PC-3 (cell line): Measurements from ENCODE around the gene SH3BP4.

Experiments used
- CTCF ChIP-seq: fragments of 300-600 bp; sonication (generic); conservative IDR thresholded peaks from 2 replicates; pipeline ENCODE4 v1.5.1; 2017; ENCODE audit warnings: antibody characterized with exemption, low read depth, mild to moderate bottlenecking, low read length
- EZH2phosphoT487 ChIP-seq: fragments of 300-600 bp; sonication (generic); IDR thresholded peaks from 2 replicates; pipeline ENCODE4 v1.6.1; 2018; ENCODE audit warnings: mild to moderate bottlenecking, antibody characterized with exemption, low read length, borderline replicate concordance

DNA sequence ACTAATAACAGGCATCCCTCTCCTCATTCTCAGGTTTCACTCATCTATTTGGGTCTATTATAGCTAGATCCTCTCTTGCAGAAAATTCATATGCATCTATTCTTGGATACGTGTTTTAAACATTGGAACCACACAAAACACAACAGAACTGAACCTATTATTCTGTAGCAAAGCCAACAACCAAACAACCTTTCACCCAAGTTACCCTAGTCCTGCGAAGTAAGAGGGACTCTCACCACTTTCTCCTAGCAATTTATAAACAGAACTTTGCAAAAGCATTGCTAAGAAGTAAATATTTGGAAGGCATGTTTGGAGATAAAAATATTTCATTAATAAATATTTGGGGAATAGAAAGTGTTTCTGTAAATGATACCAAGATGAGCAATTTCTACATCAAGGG lies 20.4 kb upstream of the SH3BP4 start:
- TF ChIP-seq EZH2phosphoT487 = no peak
- TF ChIP-seq CTCF = no peak
